ENCODE data around the gene FCAMR. TPM values are rescaled to one million over a fixed set of nuclear protein-coding genes. Genes with fewer than 3 reads are reported as not detected.

The FCAMR gene
- total RNA-seq, 1 donor, result not detected

- Histone ChIP-seq H3K9me3 (ENCODE audit: low read depth, low read length) (no peaks in the 10 kb centered on the region), H3K4me3 (ENCODE audit: low read length) (no peak overlapping the region), H3K4me1 (ENCODE audit: insufficient read depth, low read length) (peaks cover 12% of the 10 kb centered on the region), H3K27me3 (ENCODE audit: insufficient read depth, low read length) (no peaks in the 10 kb centered on the region)
These were observed 5.0 kb upstream of the FCAMR start for GRCh38 chr1:206975306-206975705.

- Histone ChIP-seq H3K27me3 (ENCODE audit: insufficient read depth, low read length) (no peaks in the 10 kb centered on the region), H3K4me3 (ENCODE audit: low read length) (no peak overlapping the region), H3K9me3 (ENCODE audit: low read depth, low read length) (no peaks in the 10 kb centered on the region), H3K4me1 (ENCODE audit: insufficient read depth, low read length) (peaks cover 24% of the 10 kb centered on the region)
These were observed 3.9 kb upstream of the FCAMR start for GRCh38 chr1:206974140-206974539.

GRCh38 chr1:206972728-206973127 lies 2.5 kb upstream of the FCAMR start:
- H3K9me3 ChIP-seq (ENCODE audit: low read depth, low read length), result no peaks in the 10 kb centered on the region
- H3K27me3 ChIP-seq (ENCODE audit: insufficient read depth, low read length), result no peaks in the 10 kb centered on the region
- no peak overlapping the region for H3K4me3 ChIP-seq (ENCODE audit: low read length)
- H3K4me1 ChIP-seq (ENCODE audit: insufficient read depth, low read length), result peaks cover 38% of the 10 kb centered on the region

GRCh38 chr1:206971029-206971655 lies 882 bp upstream of the FCAMR start:
- H3K4me3 ChIP-seq (ENCODE audit: low read length), result no peak overlapping the region
- H3K27me3 ChIP-seq (ENCODE audit: insufficient read depth, low read length), result no peaks in the 10 kb centered on the region
- no peaks in the 10 kb centered on the region for H3K9me3 ChIP-seq (ENCODE audit: low read depth, low read length)
- peaks cover 52% of the 10 kb centered on the region for H3K4me1 ChIP-seq (ENCODE audit: insufficient read depth, low read length)

- no peak overlapping the region for H3K4me3 ChIP-seq (ENCODE audit: low read length)
- H3K9me3 ChIP-seq (ENCODE audit: low read depth, low read length), result no peaks in the 10 kb centered on the region
- peaks cover 52% of the 10 kb centered on the region for H3K4me1 ChIP-seq (ENCODE audit: insufficient read depth, low read length)
- H3K27me3 ChIP-seq (ENCODE audit: insufficient read depth, low read length), result no peaks in the 10 kb centered on the region
These were observed 1.2 kb downstream of the FCAMR start for GRCh38 chr1:206969090-206969489.

GRCh38 chr1:206967096-206967849 lies 3.0 kb downstream of the FCAMR start:
- no peaks in the 10 kb centered on the region for H3K27me3 ChIP-seq (ENCODE audit: insufficient read depth, low read length)
- H3K9me3 ChIP-seq (ENCODE audit: low read depth, low read length), result no peaks in the 10 kb centered on the region
- peaks cover 68% of the 10 kb centered on the region for H3K4me1 ChIP-seq (ENCODE audit: insufficient read depth, low read length)
- no peak overlapping the region for H3K4me3 ChIP-seq (ENCODE audit: low read length)

GRCh38 chr1:206965781-206966180 lies 4.5 kb downstream of the FCAMR start:
- Histone ChIP-seq H3K4me3 (ENCODE audit: low read length) (no peak overlapping the region), H3K27me3 (ENCODE audit: insufficient read depth, low read length) (no peaks in the 10 kb centered on the region), H3K9me3 (ENCODE audit: low read depth, low read length) (no peaks in the 10 kb centered on the region), H3K4me1 (ENCODE audit: insufficient read depth, low read length) (peaks cover 71% of the 10 kb centered on the region)

- Histone ChIP-seq H3K9me3 (ENCODE audit: low read depth, low read length) (no peaks in the 10 kb centered on the region), H3K27me3 (ENCODE audit: insufficient read depth, low read length) (no peaks in the 10 kb centered on the region), H3K4me1 (ENCODE audit: insufficient read depth, low read length) (peaks cover 50% of the 10 kb centered on the region), H3K4me3 (ENCODE audit: low read length) (no peak overlapping the region)
These were observed 6.5 kb downstream of the FCAMR start for GRCh38 chr1:206963740-206964139.

- H3K27me3 ChIP-seq (ENCODE audit: insufficient read depth, low read length), result no peaks in the 10 kb centered on the region
- no peaks in the 10 kb centered on the region for H3K9me3 ChIP-seq (ENCODE audit: low read depth, low read length)
- no peak overlapping the region for H3K4me3 ChIP-seq (ENCODE audit: low read length)
- peaks cover 45% of the 10 kb centered on the region for H3K4me1 ChIP-seq (ENCODE audit: insufficient read depth, low read length)
These were observed 7.0 kb downstream of the FCAMR start for GRCh38 chr1:206963119-206963712.

- Histone ChIP-seq H3K4me1 (ENCODE audit: insufficient read depth, low read length) (peaks cover 36% of the 10 kb centered on the region), H3K4me3 (ENCODE audit: low read length) (no peak overlapping the region), H3K9me3 (ENCODE audit: low read depth, low read length) (no peaks in the 10 kb centered on the region), H3K27me3 (ENCODE audit: insufficient read depth, low read length) (no peaks in the 10 kb centered on the region)
These were observed 8.0 kb downstream of the FCAMR start for GRCh38 chr1:206962272-206962671.

- Histone ChIP-seq H3K27me3 (ENCODE audit: insufficient read depth, low read length) (no peaks in the 10 kb centered on the region), H3K9me3 (ENCODE audit: low read depth, low read length) (no peaks in the 10 kb centered on the region), H3K4me3 (ENCODE audit: low read length) (no peak overlapping the region), H3K4me1 (ENCODE audit: insufficient read depth, low read length) (peaks cover 30% of the 10 kb centered on the region)
These were observed 8.6 kb downstream of the FCAMR start for GRCh38 chr1:206961668-206962067.

- no peaks in the 10 kb centered on the region for H3K27me3 ChIP-seq (ENCODE audit: insufficient read depth, low read length)
- peaks cover 26% of the 10 kb centered on the region for H3K4me1 ChIP-seq (ENCODE audit: insufficient read depth, low read length)
These were observed 9.4 kb downstream of the FCAMR start for GRCh38 chr1:206960676-206961386.

GRCh38 chr1:206958144-206958543 lies 12.1 kb downstream of the FCAMR start:
- no peaks in the 10 kb centered on the region for H3K27me3 ChIP-seq (ENCODE audit: insufficient read depth, low read length)
- peaks cover 23% of the 10 kb centered on the region for H3K4me1 ChIP-seq (ENCODE audit: insufficient read depth, low read length)
- no peaks in the 10 kb centered on the region for H3K9me3 ChIP-seq (ENCODE audit: low read depth, low read length)
- H3K4me3 ChIP-seq (ENCODE audit: low read length), result no peak overlapping the region

More at GRCh38 chr1:206960676-206961386, 9.4 kb downstream of the FCAMR start:
- Histone ChIP-seq H3K4me3 (ENCODE audit: low read length) (no peak overlapping the region), H3K9me3 (ENCODE audit: low read depth, low read length) (no peaks in the 10 kb centered on the region)

- peaks cover 20% of the 10 kb centered on the region for H3K4me1 ChIP-seq (ENCODE audit: insufficient read depth, low read length)
- H3K9me3 ChIP-seq (ENCODE audit: low read depth, low read length), result no peaks in the 10 kb centered on the region
- H3K27me3 ChIP-seq (ENCODE audit: insufficient read depth, low read length), result no peaks in the 10 kb centered on the region
- H3K4me3 ChIP-seq (ENCODE audit: low read length), result no peak overlapping the region
These were observed 12.6 kb downstream of the FCAMR start for GRCh38 chr1:206957639-206958038.
